Measurements from ENCODE around the gene STAC2. TPM values are rescaled to one million over a fixed set of nuclear protein-coding genes. Genes with fewer than 3 reads are reported as not detected.

STAC2 gene
- total RNA-seq, 4 donors from 2014 or later: 0.85 TPM; not detected in 3

DNA sequence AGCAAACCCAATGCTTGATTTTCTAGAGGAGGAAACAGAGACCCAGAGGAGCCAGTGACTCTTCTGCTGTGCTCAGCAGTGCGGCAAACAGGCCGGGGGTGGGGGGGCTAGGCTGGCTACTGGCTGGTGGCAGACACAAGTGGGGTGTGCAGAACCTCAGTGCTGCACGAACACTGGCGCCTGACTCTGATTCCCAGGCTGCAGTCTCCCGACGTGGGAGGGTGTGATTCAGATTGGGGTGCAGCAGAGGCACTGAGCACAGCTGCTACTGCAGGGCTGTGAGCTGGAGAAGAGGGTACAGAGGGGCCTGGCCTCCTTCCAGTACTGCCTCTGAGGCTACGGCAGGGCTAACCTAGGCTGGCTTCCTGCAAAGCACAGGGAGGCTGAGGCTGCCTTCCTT, 17.6 kb downstream of the STAC2 start:
- TF ChIP-seq, protein P1, sequence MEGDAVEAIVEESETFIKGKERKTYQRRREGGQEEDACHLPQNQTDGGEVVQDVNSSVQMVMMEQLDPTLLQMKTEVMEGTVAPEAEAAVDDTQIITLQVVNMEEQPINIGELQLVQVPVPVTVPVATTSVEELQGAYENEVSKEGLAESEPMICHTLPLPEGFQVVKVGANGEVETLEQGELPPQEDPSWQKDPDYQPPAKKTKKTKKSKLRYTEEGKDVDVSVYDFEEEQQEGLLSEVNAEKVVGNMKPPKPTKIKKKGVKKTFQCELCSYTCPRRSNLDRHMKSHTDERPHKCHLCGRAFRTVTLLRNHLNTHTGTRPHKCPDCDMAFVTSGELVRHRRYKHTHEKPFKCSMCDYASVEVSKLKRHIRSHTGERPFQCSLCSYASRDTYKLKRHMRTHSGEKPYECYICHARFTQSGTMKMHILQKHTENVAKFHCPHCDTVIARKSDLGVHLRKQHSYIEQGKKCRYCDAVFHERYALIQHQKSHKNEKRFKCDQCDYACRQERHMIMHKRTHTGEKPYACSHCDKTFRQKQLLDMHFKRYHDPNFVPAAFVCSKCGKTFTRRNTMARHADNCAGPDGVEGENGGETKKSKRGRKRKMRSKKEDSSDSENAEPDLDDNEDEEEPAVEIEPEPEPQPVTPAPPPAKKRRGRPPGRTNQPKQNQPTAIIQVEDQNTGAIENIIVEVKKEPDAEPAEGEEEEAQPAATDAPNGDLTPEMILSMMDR (IDR thresholded peaks at IDR 0.05; ENCODE audit: low read depth): no peak

GRCh38 chr17:39205112-39205526, 20.6 kb downstream of the STAC2 start:
- TF ChIP-seq, protein P1 (IDR thresholded peaks at IDR 0.05; ENCODE audit: low read depth): no peak

DNA sequence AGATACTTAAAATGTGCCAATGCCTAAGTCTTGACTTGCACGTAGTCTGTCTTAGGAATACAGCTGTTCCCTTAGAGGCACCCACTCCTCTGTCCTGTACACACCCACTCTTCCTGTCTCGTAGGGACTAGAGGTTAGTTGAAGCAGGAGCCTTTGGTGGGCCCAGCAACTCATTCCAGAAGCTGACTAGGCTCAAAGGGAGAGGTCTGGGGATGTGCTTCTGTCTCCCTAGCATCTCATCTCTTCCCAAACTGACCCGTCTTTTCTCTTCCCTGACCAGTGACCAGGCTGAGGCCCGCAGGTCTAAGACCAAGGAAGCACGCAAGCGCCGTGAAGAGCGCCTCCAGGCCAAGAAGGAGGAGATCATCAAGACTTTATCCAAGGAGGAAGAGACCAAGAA, 21.5 kb downstream of the STAC2 start:
- TF ChIP-seq, protein P1 (IDR thresholded peaks at IDR 0.05; ENCODE audit: low read depth): no peak

- TF ChIP-seq, protein P1 (IDR thresholded peaks at IDR 0.05; ENCODE audit: low read depth): no peak
Observed at GRCh38 chr17:39200957-39201510, 24.7 kb downstream of the STAC2 start.

DNA sequence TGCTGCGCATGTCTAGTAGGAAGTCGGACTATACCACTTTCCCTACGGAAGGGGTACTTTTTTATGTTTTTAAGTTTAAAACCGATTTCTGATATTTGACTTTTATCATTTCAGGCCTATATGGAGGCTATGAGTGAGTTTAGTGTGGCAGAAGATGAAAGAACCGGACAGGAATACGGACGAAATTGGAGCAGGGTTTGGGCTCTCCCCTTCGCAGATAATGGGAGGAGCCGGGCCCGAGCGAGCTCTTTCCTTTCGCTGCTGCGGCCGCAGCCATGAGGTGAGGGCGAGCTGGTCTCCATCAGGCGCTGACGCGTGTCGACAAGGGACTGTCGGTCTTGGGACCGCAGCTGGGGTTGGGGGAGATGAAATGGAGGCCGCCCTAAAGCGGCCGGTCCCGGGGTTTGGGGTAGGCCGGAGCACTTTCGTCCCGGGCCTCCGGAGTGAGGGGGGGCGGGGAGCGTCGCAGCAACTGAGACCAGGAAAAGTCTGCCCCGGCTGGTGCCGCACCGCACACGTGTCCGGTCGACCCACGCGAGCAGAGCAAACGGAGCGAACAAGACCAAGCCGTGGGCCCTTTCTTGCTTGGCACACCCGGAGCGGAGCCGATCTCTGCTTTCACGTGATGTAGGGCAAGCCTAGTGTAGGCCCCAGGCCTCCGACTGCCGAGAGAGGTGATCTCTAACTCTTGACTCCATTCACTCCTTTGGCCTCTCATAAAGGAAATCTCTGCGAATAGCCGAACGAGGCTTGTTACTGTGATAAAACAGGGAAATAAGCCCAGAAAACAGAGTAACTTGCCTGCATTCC, 25.5 kb downstream of the STAC2 start, which contains the start of gene RPL19:
TSS of gene RPL19 (plus strand) at position 214 of the 810 bp plus-strand sequence. CDS start at position 276, 62 bp downstream.
- TF ChIP-seq, protein P1 (IDR thresholded peaks at IDR 0.05; ENCODE audit: low read depth): no peak

DNA sequence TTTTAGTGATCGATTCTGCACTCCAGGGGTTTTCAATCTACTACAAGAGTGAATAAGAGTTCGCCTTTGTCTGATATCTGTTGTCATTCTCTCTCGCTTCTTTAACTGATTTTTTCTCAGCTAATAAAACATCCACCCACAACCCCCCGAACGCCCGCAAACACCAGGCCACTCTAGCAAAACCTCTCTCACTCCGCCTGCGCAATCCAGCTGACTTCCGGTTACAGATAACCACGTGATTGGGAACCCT, 26.0 kb downstream of the STAC2 start:
- TF ChIP-seq, protein P1 (IDR thresholded peaks at IDR 0.05; ENCODE audit: low read depth): no peak

- TF ChIP-seq, protein P1 (IDR thresholded peaks at IDR 0.05; ENCODE audit: low read depth): no peak
Observed at GRCh38 chr17:39198186-39198566, 27.6 kb downstream of the STAC2 start.
